Activated naive CD8-positive, alpha-beta T cell treated with anti-CD3 and anti-CD28 coated beads, Interleukin-2, amount 50 U/mL, for 24 hours (primary cell): Measurements from ENCODE around the gene RELL2.
"Not testable (repeated sequence)": the region's sequence is repeated elsewhere in the genome, so short reads cannot be mapped to it uniquely, and the experiment has no call there.

Experiments
- ATAC-seq: fragments of 150-1000 bp; cut with Tn5 transposase; one replicate; pipeline ENCODE4 v1.10.0; 2021
- DNase-seq: peaks from one replicate; pipeline ENCODE4 v3.0.0; 2021
- H3K27ac Mint-ChIP-seq: one replicate; pipeline ENCODE4 v1.8.0; 2021; ENCODE audit warnings: mild to moderate bottlenecking, mixed read lengths
- H3K27me3 Mint-ChIP-seq: one replicate; pipeline ENCODE4 v1.8.0; 2021; ENCODE audit warnings: mixed read lengths
- H3K36me3 Mint-ChIP-seq: one replicate; pipeline ENCODE4 v1.8.0; 2021; ENCODE audit warnings: low read depth, mixed read lengths
- H3K4me1 Mint-ChIP-seq: one replicate; pipeline ENCODE4 v1.8.0; 2021; ENCODE audit warnings: mixed read lengths
- H3K4me3 Mint-ChIP-seq: one replicate; pipeline ENCODE4 v1.8.0; 2021; ENCODE audit warnings: mild to moderate bottlenecking, moderate library complexity, mixed read lengths
- H3K9me3 Mint-ChIP-seq: one replicate; pipeline ENCODE4 v1.8.0; 2021; ENCODE audit warnings: mixed read lengths

RELL2 gene, protein sequence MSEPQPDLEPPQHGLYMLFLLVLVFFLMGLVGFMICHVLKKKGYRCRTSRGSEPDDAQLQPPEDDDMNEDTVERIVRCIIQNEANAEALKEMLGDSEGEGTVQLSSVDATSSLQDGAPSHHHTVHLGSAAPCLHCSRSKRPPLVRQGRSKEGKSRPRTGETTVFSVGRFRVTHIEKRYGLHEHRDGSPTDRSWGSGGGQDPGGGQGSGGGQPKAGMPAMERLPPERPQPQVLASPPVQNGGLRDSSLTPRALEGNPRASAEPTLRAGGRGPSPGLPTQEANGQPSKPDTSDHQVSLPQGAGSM

DNA sequence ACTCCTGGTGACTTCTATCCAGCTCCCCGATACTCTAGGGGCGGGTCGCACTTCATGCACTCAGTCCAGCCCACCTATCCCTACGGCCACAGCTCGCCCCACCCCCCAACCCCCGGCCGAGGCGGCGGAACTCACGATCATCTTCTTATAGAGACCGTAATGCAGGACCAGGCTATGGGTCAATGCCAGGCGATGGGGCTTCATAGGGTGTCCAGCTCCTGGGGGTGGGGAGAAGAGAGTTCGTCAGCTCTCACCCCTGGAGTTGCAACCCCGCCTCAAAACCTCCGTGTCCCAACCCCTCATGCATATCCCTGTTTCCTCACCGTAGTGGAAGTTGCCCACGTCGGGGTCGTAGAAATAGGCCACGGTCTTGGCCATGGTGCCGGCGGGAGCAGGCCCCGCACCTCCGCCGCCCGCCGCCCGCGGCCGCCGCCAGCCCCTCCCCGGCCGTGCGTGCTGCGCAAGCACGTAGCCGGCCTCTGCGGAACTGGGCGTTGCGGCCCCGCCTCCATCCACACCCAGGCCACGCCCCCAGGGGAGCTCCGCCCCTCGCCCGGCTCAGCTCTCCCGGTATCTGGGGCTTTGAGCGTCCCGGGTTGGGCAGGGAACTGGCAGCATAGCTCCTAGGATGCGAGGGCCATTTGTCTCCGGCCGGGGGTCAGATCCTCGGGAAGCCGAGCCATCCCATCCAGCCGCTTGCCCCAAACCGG, at the start of gene RELL2, which contains the start of gene HDAC3:
TSS of gene RELL2 (plus strand) at position 585 of the 710 bp plus-strand sequence. CDS start 1,229 bp downstream, outside the sequence.
TSS of gene HDAC3 (minus strand) at position 437 of the 710 bp plus-strand sequence. CDS start at position 378, 59 bp downstream.
- ATAC-seq (peak; percentile 84), DNase-seq (peak; percentile 97)
- peak within 1 kb of the TSS; percentile 90 for H3K4me3 Mint-ChIP-seq
- peaks cover 38% of the 10 kb centered on the region for H3K36me3 Mint-ChIP-seq
- no peaks in the 10 kb centered on the region for H3K9me3 Mint-ChIP-seq
- peak within 1 kb of the TSS; percentile 92 for H3K27ac Mint-ChIP-seq
- peaks cover 58% of the 10 kb centered on the region for H3K4me1 Mint-ChIP-seq
- H3K27me3 Mint-ChIP-seq, result no peaks in the 10 kb centered on the region

DNA sequence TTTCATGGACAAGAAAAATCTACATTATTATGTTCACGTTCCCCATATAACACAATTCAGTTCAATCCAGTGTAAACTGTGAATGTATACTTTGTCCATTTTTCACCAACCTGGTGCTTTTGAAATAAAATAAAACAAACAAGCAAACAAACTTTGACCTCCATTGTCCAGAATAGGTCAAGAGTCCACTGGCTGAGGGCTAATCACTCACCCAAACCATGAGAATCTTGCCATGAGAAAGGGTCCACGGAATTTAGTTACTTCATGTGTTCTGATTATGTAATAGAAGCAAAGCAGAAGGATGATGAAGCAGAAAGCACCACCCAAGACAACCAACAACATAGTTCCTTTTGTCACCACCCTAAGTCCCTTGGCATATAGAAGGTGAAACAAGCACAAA, 46.7 kb upstream of the RELL2 start:
- Mint-ChIP-seq H3K36me3 (peaks cover 53% of the 10 kb centered on the region), H3K4me3 (no peak overlapping the region), H3K4me1 (peaks cover 23% of the 10 kb centered on the region), H3K27me3 (no peaks in the 10 kb centered on the region), H3K9me3 (no peaks in the 10 kb centered on the region), H3K27ac (no peak overlapping the region)
- no peak for DNase-seq
- no peak for ATAC-seq

DNA sequence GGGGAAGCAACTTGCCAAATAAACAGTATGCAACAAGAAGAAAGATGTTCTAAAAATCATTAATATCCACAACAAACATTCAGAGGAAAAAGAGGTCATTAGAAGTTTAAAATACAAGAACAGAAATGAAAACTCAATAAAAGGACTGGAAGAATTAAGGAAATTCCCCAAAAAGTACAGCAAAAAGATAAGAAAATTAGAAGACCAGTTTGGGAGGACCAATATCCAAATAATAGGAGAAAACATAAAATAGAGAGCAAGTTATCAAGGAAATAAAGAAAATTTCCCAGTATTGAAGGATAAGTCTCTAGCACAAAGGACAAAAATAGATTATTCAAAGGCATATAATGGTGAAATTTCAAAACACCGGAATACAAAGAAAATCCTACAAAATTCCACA, 39.9 kb upstream of the RELL2 start:
- Mint-ChIP-seq H3K27me3 (no peaks in the 10 kb centered on the region), H3K27ac (peak overlapping the region; percentile 56), H3K4me3 (no peak overlapping the region), H3K4me1 (peaks cover 67% of the 10 kb centered on the region), H3K9me3 (no peaks in the 10 kb centered on the region), H3K36me3 (peaks cover 27% of the 10 kb centered on the region)
- no peak for ATAC-seq
- no peak for DNase-seq

DNA sequence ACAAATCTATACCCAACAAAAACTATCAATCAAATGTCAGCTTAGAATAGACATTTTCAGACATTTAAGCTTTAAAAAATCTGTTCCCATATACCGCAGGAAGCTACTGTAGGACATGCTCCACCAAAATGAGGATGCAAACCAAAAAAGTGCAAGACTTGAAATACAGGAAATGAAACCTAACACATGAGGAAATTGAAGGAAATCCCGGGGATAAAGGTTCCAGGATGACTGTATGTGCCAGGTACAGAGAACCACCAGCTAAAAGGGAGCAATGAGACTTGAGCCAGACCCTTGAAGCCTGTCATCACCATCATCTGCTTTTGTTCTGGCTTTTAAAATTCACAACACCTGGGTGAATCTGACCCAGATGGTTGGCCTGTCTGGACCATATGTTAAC, 39.4 kb upstream of the RELL2 start:
- Mint-ChIP-seq H3K4me3 (peak overlapping the region; percentile 4), H3K27me3 (no peaks in the 10 kb centered on the region), H3K36me3 (peaks cover 27% of the 10 kb centered on the region), H3K9me3 (no peaks in the 10 kb centered on the region), H3K4me1 (peaks cover 67% of the 10 kb centered on the region), H3K27ac (peak overlapping the region; percentile 4)
- ATAC-seq (no peak), DNase-seq (no peak)

DNA sequence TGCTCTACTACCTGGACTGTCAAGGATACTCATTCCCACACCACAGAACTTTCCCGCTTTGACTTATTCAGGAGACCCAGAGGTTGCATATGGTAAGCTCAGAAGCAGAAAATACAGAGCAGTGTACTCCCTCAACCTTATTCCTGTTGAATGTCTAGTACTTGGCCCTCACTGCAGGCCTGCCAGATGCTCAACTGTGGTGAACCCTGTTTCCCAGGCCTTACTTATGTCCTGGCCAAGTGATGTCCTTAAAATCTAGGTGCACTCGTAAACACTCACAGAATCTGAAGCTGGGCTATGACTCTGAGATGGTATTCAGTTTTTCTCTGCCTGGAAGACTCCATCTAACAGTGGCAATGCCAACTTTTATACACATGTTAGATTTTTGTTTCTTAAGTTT, 39.0 kb upstream of the RELL2 start:
- Mint-ChIP-seq H3K9me3 (no peaks in the 10 kb centered on the region), H3K4me1 (peaks cover 67% of the 10 kb centered on the region), H3K36me3 (peaks cover 30% of the 10 kb centered on the region), H3K27me3 (no peaks in the 10 kb centered on the region), H3K4me3 (peak overlapping the region; percentile 4), H3K27ac (peak overlapping the region; percentile 4)
- DNase-seq, result no peak
- no peak for ATAC-seq

DNA sequence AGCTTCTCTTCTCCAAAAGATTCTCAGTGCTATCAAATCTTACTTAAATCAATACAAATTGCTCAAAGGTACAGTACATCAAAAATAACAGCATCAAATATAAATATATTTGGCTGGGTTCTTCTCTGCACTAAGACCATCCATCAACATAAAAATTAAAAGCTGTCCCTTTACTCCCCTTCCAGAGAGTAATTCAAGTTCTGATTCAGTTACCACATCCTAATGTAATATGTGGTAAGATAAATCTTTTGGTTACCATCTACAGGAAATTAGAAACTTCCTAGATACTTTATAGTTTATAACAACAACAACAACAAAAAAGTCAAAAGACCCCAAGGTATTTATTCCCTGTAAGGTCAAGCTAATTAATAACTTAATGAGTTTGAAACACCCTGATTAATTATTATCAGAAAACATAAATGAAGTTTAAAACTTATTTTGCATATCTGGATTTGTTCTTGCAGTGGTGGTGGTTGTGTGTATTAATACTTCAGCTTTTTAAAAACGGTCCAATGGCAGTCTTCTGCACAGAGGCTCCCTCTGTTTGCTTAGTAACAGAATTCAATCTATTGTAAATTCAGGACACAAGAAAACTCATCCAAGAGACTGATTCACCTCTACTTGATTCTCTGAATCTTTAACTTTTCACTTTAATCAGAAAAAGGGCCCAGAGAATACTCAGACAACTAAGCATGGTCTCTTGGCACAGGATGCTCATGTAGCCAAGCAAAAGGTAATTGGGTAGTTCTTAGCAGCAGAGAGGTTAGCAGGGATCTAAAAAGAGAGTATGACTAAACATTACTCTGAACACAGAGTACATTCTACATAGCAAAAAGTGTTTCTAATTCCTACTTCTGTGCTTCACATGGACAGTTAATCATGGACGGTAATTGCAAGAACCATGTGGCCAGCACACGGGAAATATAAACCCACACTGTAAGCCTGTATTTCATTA, 38.1 kb upstream of the RELL2 start:
- Mint-ChIP-seq H3K36me3 (peaks cover 26% of the 10 kb centered on the region), H3K27ac (peak overlapping the region; percentile 39), H3K27me3 (no peaks in the 10 kb centered on the region), H3K4me3 (no peak overlapping the region), H3K9me3 (no peaks in the 10 kb centered on the region), H3K4me1 (peaks cover 72% of the 10 kb centered on the region)
- ATAC-seq (peak; percentile 82), DNase-seq (no peak)

DNA sequence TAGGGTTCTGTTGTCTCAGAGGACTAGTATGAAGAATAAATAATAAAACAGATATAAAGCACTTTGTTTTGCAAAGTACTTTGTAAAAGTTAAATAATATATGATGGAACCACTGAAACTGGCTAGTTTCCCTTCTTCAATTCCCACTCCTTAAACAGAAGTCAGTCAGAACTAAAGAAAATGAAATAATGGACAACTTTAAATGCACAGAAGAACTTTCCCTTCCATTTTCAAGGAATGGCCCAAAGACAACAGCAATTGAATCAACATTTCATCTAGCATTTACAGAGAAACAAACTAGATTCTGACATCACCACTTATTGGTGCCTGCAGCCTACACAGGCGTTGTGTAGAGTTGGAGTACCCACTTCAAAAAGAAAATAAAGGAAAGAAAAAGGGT, 34.2 kb upstream of the RELL2 start:
- peaks cover 19% of the 10 kb centered on the region for H3K36me3 Mint-ChIP-seq
- no peaks in the 10 kb centered on the region for H3K27me3 Mint-ChIP-seq
- H3K4me3 Mint-ChIP-seq, result peak overlapping the region; percentile 0
- no peaks in the 10 kb centered on the region for H3K9me3 Mint-ChIP-seq
- peak overlapping the region; percentile 76 for H3K27ac Mint-ChIP-seq
- peaks cover 93% of the 10 kb centered on the region for H3K4me1 Mint-ChIP-seq
- no peak for DNase-seq
- no peak for ATAC-seq

DNA sequence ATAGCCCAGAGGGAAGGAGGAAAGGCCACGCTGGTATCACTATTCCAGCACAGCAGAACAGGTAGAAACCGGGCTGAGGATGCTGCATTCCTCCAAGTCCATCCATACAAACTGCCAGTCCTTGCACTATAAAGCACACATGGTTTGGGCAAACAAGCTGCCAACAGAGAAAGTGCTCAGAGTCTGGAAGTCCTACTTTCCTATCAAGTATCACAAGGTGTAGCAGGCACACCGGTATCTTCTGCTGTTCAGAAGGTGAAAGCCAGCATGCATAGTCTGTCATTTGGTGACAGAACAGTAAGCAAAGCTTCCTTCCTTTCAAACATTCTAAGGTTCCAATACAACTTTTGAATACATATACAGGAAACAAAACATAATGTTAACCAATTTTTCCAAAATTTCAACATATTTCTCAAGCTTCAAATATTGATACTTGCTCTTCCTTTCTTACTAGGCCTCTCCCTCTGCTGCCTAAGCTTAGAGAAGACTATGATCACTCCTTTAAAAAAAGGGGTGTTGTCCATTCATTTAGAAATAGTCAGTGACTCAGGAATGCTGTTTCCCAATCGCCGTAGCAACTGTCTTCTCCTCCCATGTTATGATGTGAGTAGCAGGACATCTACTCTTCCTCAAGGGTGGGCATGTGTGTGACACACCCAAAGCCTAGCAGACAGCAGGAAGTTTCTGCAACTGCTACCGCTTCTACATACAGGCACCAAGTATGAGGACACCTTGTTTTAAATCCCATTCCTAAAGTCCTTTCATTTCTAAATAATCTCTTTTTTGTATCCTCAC, 32.7 kb upstream of the RELL2 start:
- ATAC-seq (peak; percentile 30), DNase-seq (no peak)
- peak overlapping the region; percentile 90 for H3K27ac Mint-ChIP-seq
- no peaks in the 10 kb centered on the region for H3K27me3 Mint-ChIP-seq
- peaks cover 18% of the 10 kb centered on the region for H3K36me3 Mint-ChIP-seq
- peaks cover 95% of the 10 kb centered on the region for H3K4me1 Mint-ChIP-seq
- H3K9me3 Mint-ChIP-seq, result no peaks in the 10 kb centered on the region
- H3K4me3 Mint-ChIP-seq, result peak overlapping the region; percentile 66

DNA sequence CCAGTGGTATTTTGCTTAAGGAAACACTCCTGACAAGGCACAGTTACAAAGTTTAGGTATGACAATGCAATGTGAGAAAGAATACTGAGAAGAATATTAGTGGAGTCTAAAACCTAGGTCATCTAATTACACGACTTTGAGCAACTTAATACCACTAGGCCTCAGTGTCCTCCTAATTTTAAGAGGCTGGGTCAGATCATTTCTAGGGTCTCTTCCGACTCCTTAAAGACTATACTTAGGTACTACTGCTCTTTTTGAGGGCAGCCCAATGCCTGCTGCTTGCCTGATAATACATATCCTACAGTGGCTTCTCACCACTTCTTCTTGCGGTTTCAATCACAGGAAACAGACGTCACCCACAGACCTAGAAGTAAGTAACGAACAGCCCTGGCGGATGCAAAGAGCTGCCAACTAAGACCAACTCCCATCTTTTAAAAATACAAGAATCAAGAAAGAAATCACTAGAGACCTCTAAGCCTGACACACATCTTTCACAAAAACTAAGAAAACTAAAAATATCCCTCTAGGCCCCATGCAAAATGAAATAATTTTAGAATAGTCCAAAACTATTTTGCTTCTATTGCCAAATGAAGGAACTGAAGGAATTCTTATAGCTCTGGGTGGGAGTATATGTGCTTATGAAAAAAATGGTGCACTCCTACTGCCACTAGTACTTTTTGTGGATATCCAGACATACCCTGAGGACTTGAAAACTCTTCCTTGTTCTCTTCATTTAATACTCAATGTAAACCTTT, 31.1 kb upstream of the RELL2 start:
- DNase-seq (peak; percentile 62), ATAC-seq (peak; percentile 98)
- Mint-ChIP-seq H3K27ac (peak overlapping the region; percentile 90), H3K4me3 (peak overlapping the region; percentile 55), H3K27me3 (no peaks in the 10 kb centered on the region), H3K36me3 (peaks cover 19% of the 10 kb centered on the region), H3K9me3 (no peaks in the 10 kb centered on the region), H3K4me1 (peaks cover 94% of the 10 kb centered on the region)

DNA sequence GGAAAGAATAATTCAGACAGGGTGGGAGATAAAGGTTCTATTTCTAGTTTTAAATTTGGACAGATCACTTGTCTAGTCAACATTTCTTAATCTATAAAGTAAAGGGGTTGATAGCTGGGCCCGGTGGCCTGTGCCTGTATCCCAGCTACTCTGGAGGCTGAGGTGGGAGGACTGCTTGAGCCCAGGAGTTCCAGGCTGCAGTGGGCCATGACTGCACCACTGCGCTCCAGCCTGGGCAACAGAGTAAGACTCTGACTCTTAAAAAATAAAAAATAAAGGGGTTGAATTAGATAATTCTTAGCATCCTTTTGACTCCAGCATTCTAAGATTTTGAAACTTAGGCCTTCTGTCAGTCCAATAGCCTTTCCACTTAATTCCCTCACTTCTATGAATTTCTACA, 28.8 kb upstream of the RELL2 start:
- Mint-ChIP-seq H3K36me3 (peaks cover 28% of the 10 kb centered on the region), H3K27me3 (no peaks in the 10 kb centered on the region), H3K27ac (peak overlapping the region; percentile 90), H3K9me3 (no peaks in the 10 kb centered on the region), H3K4me1 (peaks cover 95% of the 10 kb centered on the region), H3K4me3 (no peak overlapping the region)
- no peak for ATAC-seq
- no peak for DNase-seq

DNA sequence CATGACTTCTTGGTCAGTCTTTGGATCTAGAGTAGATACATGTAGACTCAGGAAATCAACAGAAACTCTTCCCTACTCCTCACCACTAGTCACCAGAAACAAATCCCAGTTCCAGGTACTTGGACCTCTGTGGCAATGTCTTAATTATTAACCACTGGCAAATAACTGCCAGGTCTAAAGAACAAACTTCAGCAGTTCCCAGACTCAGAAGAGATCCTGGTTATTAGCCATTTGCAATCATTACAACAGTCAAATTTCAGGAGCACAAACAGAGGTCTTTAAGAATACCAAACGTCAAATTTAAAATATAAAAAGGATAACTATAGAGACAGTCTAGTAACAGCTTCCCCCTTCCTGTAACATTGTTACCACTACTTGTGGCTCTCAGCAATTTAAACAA, 28.2 kb upstream of the RELL2 start:
- Mint-ChIP-seq H3K4me1 (peaks cover 96% of the 10 kb centered on the region), H3K4me3 (no peak overlapping the region), H3K27ac (peak overlapping the region; percentile 90), H3K27me3 (no peaks in the 10 kb centered on the region), H3K9me3 (no peaks in the 10 kb centered on the region), H3K36me3 (peaks cover 31% of the 10 kb centered on the region)
- ATAC-seq (no peak), DNase-seq (no peak)

DNA sequence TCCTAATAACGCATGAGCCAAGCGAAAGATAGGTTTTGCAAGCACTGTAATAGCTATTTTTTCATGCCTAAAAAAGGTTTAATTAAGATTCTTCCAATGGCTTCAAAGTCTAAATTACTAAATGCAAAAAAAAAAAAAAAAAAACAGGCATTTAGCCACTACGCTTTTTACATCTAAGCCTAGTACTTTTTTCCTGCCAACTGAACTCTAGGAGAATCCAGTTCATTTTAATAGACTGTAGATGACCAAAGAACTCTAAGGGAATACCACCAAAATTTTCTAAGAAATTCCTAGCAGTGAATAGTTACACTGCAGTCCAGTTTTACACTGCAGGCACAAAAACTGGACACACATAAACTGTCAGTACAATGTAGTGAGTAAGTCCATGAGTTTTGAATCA, 27.8 kb upstream of the RELL2 start:
- DNase-seq, result no peak
- Mint-ChIP-seq H3K27ac (peak overlapping the region; percentile 90), H3K36me3 (peaks cover 31% of the 10 kb centered on the region), H3K4me1 (peaks cover 96% of the 10 kb centered on the region), H3K4me3 (no peak overlapping the region), H3K9me3 (no peaks in the 10 kb centered on the region), H3K27me3 (no peaks in the 10 kb centered on the region)
- ATAC-seq, result no peak

DNA sequence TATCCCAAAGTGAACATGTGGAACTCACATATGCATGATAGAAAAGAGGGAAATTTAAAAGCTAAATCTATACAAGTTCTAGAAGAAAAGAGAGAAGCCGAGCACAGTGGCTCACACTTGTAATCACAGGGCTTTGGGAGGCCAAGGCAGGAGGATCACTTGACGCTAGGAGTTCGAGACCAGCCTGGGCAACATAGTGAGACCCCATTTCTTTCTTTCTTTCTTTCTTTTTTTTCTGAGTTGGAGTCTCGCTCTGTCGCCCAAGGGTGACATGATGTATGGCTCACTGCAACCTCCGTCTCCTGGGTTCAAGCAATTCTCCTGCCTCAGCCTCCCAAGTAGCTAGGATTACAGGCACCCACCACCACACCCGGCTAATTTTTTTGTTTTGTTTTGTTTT, 26.9 kb upstream of the RELL2 start:
- H3K36me3 Mint-ChIP-seq, result peaks cover 37% of the 10 kb centered on the region
- not testable (repeated sequence) for ATAC-seq, H3K4me3 Mint-ChIP-seq, DNase-seq, H3K27me3 Mint-ChIP-seq, H3K9me3 Mint-ChIP-seq
- H3K4me1 Mint-ChIP-seq, result peaks cover 96% of the 10 kb centered on the region
- peak overlapping the region; percentile 65 for H3K27ac Mint-ChIP-seq
